Right lobe of liver (tissue), 4 donors: ENCODE data around the gene ATP6V0B.

Experiments
- POLR2A ChIP-seq: fragments of 450-650 bp; IDR thresholded peaks from one replicate; pipeline ENCODE4 v1.6.1; 2017; ENCODE audit warnings: antibody characterized with exemption, mild to moderate bottlenecking
- TF ChIP-seq, protein P1 (sequence below), 4 donors: fragments of 200-600 bp in 3 of 4; fragments of 450-650 bp in 1 of 4; IDR thresholded peaks; one replicate each; pipeline versions ENCODE4 v1.5.1 to v1.8.0; 2016 to 2022; ENCODE audit warnings: antibody characterized with exemption in 4 of 4, mild to moderate bottlenecking in 2 of 4
- donor health status: DM: no; HTN: no; CAD: no.
- donor health status: DM: no; HTN: no; CAD: no.
- donor health status: DM: no; HTN: yes; CAD: no.

DNA sequence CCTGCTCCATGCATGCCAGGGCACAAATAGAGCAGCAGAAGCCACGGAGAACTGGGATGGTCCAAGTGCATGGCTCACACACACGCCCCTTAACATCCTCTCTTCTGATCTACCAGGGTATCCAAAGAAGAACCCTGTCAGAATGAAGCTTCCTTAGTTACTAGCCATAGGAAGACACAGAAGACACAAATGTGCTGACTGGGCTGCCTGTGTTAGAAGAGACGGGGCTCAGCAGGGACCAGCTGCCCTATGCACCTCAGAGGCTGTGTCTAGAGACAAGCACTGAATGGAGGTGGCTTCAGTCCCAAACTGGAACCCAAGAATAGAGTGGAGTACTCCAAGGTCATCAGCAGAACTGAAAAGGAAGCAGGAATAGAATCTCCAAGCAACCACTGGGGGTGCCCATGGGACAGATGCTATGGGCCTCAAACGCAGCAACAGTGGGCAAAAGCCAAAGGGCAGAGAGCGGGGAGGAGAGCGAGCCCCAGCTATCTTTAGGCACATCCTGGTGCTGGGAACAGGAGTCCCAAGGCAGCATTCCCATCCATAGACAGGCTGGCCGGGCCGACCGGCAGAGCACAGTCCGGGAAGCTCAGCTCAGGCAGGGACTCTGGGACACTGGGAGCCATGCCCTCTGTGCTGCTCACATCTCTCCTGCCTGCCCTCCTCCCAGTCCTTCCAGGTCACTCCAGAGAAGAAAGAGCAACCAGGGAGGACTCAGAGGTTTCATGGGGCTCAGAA is 47.0 kb downstream of the ATP6V0B start:
- TF ChIP-seq, protein P1, sequence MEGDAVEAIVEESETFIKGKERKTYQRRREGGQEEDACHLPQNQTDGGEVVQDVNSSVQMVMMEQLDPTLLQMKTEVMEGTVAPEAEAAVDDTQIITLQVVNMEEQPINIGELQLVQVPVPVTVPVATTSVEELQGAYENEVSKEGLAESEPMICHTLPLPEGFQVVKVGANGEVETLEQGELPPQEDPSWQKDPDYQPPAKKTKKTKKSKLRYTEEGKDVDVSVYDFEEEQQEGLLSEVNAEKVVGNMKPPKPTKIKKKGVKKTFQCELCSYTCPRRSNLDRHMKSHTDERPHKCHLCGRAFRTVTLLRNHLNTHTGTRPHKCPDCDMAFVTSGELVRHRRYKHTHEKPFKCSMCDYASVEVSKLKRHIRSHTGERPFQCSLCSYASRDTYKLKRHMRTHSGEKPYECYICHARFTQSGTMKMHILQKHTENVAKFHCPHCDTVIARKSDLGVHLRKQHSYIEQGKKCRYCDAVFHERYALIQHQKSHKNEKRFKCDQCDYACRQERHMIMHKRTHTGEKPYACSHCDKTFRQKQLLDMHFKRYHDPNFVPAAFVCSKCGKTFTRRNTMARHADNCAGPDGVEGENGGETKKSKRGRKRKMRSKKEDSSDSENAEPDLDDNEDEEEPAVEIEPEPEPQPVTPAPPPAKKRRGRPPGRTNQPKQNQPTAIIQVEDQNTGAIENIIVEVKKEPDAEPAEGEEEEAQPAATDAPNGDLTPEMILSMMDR (IDR thresholded peaks at IDR 0.05), result no peak
- no peak for TF ChIP-seq POLR2A
